ENCODE results near the gene CEACAM19.
"Not testable (repeated sequence)": the region's sequence is repeated elsewhere in the genome, so short reads cannot be mapped to it uniquely, and the experiment has no call there.

CEACAM19 gene

DNA sequence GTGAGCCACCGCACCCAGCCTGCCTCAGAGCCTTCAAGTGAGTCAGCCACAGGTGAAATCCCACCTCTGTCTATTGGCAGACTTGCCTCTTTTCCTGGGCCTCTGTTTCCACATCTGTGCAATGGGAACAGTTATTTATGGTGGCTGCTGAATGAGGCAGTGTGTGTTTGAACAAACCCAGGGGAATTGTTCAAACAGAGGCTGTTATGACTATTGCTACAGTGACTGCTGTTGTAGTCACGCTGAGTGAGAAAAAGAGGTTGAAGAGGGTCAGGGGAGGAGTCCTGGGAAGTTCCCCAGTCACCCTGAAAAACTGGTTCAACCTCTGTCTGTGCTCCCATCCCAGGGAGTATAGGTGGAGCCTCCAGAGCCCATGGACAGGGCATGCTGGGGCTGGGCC is at the start of gene CEACAM19:
Gene CEACAM19, plus strand, starts transcription at position 83 of the 400 bp plus-strand sequence. CDS start 450 bp downstream, outside the sequence.
- DNase-seq = no peak

GRCh38 chr19:44623080-44623479 is 48.2 kb upstream of the CEACAM19 start:
- no peak for DNase-seq

DNA sequence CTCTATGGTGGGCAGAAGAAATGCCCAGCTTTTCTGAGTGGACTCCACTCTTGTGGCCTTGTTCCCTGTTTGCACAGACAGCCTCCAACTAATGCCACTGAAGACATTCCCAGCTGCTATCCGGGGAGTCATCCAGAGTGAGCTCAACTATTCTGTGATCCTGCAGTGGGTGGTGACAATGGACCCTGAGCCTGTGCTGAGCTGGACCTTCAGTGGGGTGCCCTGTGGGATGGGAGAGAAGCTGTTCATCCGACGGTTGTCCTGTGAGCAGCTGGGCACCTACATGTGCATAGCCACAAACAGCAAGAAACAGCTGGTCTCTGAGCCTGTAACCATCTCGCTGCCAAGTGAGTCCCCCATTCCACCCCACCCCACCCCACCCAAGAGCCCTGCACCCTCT is 47.7 kb upstream of the CEACAM19 start:
- DNase-seq = no peak

- no peak for DNase-seq
Observed at GRCh38 chr19:44624840-44625354, 46.4 kb upstream of the CEACAM19 start.

- not testable (repeated sequence) for DNase-seq
Observed at GRCh38 chr19:44625637-44626036, 45.6 kb upstream of the CEACAM19 start.

DNA sequence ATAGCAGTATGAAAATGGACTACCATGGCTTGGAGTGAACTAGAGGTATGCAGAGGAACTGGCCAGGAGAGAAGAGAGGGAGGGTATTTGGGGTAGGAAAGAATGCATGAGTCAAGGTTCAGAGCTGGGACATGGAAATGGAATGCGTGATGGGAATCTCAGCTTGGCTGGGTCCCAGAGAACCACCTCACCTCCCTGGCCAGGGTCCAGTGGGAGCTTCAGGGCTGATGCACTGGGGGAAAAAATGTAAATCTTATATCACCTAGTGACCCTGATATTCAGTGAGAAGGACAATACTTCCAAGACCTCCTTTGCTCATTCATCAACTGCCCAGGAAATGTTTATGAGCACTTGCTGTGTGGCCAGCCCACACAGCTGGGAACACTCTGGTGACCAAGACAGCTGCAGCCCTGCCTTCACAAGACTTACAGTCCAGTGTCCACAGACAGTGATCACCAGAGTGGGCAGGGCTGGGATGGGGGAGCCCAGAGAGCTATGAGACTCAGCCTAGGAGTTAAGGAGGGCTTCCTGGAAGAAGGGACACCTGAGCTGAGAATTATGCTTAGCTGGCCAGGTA is 45.1 kb upstream of the CEACAM19 start:
- DNase-seq = no peak

GRCh38 chr19:44627631-44628030 is 43.7 kb upstream of the CEACAM19 start:
- DNase-seq = no peak

DNA sequence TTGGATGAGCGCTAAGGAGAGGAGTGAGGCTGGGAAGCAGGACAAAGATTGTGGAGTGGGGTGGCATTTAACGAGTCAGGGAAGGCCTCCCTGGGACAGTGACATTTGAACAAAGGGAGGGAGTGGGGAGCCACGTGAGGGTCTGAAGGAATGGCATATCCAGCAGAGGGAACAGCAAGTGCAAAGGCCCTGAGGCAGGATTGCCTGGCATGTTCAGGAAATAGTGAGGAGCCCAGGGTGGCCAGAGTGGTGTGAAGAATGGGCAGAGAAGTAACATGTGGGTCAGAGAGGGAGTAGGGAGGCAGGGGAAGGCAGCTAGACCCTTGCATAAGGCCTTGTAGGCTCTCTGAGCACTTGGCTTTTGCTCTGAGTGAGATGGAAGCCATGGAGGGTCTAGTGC is 42.5 kb upstream of the CEACAM19 start:
- no peak for DNase-seq

- not testable (repeated sequence) for DNase-seq
Observed at GRCh38 chr19:44631611-44632010, 39.7 kb upstream of the CEACAM19 start.

GRCh38 chr19:44634058-44634457 is 37.2 kb upstream of the CEACAM19 start:
- not testable (repeated sequence) for DNase-seq

- DNase-seq = no peak
Observed at GRCh38 chr19:44634785-44635184, 36.5 kb upstream of the CEACAM19 start.

GRCh38 chr19:44635581-44636438 is 35.5 kb upstream of the CEACAM19 start:
- no peak for DNase-seq

- no peak for DNase-seq
Observed at GRCh38 chr19:44636439-44637389, 34.6 kb upstream of the CEACAM19 start.

DNA sequence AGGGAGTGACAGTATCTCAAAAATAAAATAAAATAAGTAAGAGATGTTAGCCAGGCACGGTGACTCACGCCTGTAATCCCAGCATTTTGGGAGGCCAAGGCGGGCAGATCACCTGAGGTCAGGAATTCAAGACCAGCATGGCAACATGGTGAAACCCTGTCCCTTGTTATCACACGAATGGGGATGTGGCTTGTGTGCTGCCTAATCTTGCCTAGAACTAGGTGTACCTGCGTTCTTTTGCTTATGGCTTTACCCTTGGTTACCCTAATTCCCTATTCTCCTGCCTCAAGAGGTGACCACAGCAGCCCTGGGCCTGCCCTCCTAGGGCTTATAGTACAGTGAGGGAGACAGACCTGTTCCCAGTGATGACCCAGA is 33.9 kb upstream of the CEACAM19 start:
- DNase-seq = no peak

- DNase-seq = no peak
Observed at GRCh38 chr19:44640518-44640917, 30.8 kb upstream of the CEACAM19 start.

DNA sequence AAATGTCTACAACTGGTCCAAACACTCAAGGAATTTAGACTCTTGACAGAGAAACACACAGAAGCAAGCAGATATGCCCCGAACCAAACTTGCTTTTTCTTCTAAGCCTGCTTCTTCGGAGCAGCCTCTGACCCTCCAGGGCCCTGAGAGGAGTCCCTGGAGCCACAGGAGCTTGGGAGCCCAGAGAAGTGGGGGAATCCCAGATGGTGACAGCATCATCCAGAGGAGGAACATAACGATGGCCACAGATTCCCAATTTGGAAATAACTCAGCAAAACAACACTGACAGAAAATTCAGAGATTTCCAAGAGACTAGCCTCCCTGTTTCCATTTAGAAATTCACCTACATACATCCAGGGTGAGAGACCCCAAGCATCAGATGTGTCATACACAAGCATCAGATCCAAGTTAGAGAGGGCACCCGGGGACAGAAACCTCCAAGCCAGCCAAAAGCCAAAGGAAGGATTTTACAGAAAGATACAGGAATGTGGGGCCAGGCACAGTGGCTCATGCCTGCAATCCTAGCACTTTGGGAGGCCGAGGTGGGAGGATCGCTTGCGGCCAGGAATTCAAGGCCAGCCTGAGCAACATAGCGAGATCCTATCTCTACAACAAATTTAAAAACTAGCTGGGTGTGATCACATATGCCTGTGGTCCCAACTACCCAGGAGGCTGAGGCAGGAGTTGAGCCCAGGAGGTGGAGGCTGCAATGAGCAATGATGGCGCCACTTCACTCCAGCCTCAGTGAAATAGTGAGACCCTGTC is 29.6 kb upstream of the CEACAM19 start:
- DNase-seq = no peak

GRCh38 chr19:44642377-44642776 is 28.9 kb upstream of the CEACAM19 start:
- no peak for DNase-seq

DNA sequence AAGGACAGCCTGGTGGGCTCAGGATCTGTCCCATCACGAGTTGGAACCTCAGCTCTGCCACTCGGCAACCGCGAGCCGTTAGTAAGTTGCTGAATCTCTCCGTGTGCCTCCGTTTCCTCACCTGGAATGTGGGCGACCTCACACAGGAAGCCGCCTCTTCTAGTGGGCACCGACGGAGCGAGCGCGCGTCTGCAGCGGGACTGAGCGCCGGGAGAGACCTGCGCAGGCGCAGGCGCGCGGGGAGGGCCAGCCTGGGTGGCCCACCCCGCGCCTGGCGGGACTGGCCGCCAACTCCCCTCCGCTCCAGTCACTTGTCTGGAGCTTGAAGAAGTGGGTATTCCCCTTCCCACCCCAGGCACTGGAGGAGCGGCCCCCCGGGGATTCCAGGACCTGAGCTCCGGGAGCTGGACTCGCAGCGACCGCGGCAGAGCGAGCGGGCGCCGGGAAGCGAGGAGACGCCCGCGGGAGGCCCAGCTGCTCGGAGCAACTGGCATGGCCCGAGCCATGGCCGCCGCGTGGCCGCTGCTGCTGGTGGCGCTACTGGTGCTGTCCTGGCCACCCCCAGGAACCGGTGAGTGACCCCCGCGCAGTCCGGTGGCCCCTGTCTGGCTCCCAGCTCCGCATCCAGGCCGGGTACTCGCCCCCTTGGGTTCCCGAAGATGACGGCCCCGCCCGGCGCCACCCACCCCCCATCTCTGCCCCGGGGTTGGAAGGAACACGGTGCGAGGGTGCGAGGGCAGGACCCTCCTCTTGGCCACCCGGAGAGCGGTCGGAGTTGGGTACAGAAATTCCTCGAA is 27.5 kb upstream of the CEACAM19 start, which contains the start of gene PVR:
Gene PVR, plus strand, starts transcription at position 306 of the 797 bp plus-strand sequence. Its CDS starts 187 bp downstream, at position 493.
- no peak for DNase-seq

GRCh38 chr19:44644402-44645016 is 26.8 kb upstream of the CEACAM19 start:
- no peak for DNase-seq

DNA sequence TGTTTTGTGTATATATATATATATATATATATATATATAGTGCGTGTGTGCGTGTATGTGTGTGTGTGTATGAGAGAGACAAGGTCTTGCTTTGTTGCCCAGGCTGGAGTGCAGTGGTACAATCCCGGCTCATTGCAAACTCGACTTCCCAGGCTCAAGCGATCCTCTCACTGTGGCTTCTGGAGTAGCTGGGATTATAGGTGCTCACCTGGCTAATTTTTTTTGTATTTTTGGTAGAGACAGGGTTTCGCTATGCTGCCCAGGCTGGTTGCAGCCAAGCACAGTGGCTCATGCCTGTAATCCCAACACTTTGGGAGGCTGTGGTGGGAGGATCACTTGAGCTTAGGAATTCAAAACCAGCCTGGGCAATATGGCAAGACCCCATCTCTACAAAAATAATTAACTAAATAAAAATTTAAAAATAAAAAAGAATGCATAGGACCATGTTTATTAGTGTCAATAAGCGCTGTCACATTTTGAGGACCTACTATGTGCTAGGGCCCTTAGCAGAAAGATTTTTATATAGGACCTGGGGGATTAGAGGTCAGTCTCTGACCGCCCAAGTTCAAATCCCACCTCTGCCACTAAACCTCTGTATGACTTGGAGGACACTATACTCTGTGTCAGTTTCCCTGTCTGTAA is 25.8 kb upstream of the CEACAM19 start:
- no peak for DNase-seq

Measured in stimulated activated naive CD4-positive, alpha-beta T cell treated with Interleukin-2 at 50 U/mL for 16 hours (primary cell).